Measurements from ENCODE around the gene RAB3A.

DNA sequence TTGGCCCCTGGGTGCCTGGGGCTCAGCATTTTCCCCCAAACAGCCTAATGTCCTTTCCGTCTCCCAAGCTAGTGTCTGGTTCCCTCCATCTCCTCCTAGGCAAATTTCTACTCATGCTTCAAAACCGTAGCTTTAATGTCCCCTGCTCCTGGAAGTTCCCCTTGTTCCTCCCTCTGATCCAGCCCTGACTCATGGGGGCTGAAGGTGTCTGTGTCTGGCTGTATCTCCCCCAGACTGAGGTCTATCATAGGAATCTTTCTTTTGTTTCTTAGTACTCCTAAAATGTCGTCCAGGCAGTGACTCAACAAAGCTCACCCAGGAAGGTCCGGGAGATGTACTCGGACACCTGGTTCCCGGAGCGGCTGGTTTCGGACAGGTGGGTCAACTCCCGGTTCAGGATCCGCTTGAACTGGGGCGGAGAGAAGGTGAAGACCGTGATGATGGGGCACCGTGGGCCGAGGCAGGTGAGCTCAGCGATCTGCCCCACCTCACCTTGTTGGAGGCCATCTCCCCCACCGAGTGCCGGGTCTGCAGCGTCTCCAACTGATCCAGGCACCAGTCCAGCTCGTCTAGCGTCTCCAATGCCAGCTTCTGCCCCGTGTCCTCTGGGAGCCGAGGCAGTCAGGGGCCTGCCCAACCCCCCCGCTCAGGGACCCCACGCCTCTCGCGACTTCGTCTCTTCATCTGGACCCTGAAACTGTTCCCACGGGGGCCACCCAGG is 16.2 kb upstream of the RAB3A start:
- TF ChIP-seq, protein P1, sequence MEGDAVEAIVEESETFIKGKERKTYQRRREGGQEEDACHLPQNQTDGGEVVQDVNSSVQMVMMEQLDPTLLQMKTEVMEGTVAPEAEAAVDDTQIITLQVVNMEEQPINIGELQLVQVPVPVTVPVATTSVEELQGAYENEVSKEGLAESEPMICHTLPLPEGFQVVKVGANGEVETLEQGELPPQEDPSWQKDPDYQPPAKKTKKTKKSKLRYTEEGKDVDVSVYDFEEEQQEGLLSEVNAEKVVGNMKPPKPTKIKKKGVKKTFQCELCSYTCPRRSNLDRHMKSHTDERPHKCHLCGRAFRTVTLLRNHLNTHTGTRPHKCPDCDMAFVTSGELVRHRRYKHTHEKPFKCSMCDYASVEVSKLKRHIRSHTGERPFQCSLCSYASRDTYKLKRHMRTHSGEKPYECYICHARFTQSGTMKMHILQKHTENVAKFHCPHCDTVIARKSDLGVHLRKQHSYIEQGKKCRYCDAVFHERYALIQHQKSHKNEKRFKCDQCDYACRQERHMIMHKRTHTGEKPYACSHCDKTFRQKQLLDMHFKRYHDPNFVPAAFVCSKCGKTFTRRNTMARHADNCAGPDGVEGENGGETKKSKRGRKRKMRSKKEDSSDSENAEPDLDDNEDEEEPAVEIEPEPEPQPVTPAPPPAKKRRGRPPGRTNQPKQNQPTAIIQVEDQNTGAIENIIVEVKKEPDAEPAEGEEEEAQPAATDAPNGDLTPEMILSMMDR (IDR thresholded peaks at IDR 0.05; ENCODE audit: insufficient read depth, low read length, poor library complexity, severe bottlenecking) = no peak
- TF ChIP-seq EZH2phosphoT487 (conservative IDR thresholded peaks at IDR 0.05; ENCODE audit: low read length) = no peak
